Activated CD4-positive, alpha-beta memory T cell treated with anti-CD3 and anti-CD28 coated beads for 36 hours (primary cell): ENCODE measurements around the gene CACNG6. TPM values are rescaled to one million over a fixed set of nuclear protein-coding genes. Genes with fewer than 3 reads are reported as not detected.
"Not testable (repeated sequence)": the region's sequence is repeated elsewhere in the genome, so short reads cannot be mapped to it uniquely, and the experiment has no call there.

ENCODE experiments used
- CTCF ChIA-PET: fragments of 350-600 bp; sonication (Branson Sonifier 250); formaldehyde crosslinking; loops from one replicate; lab custom pipeline; 2021; ENCODE audit warnings: antibody characterized with exemption, inconsistent platforms; lab: Charles Lee
- POLR2A ChIA-PET: fragments of 350-600 bp; sonication (Branson Sonifier 250); formaldehyde crosslinking; loops from one replicate; lab custom pipeline; 2021; ENCODE audit warnings: antibody characterized with exemption; lab: Charles Lee
- DNase-seq: peaks from one replicate; pipeline ENCODE4 v3.0.0-alpha.2; 2020
- H3K27ac Mint-ChIP-seq: one replicate; pipeline ENCODE4 v1.8.0; 2021; ENCODE audit warnings: mixed read lengths
- H3K27me3 Mint-ChIP-seq: one replicate; pipeline ENCODE4 v1.8.0; 2021; ENCODE audit warnings: mixed read lengths
- H3K36me3 Mint-ChIP-seq: one replicate; pipeline ENCODE4 v1.8.0; 2021; ENCODE audit warnings: mixed read lengths
- H3K4me1 Mint-ChIP-seq: one replicate; pipeline ENCODE4 v1.8.0; 2021; ENCODE audit warnings: low read depth, mixed read lengths
- H3K4me3 Mint-ChIP-seq: one replicate; pipeline ENCODE4 v1.8.0; 2021; ENCODE audit warnings: mild to moderate bottlenecking, mixed read lengths
- H3K9me3 Mint-ChIP-seq: one replicate; pipeline ENCODE4 v1.8.0; 2021; ENCODE audit warnings: mixed read lengths
- intact Hi-C: fragments of 100-400 bp; cut with micrococcal nuclease; formaldehyde crosslinking; loops from one replicate; pipeline ENCODE4 v1.15.1; 2023
- total RNA-seq, 2 experiments: library from RNA; stranded (reverse); gene quantifications; one replicate each; pipeline ENCODE4 v1.2.3, GENCODE V29; 2021

CACNG6 gene
- total RNA-seq, 2 experiments from 2014 or later, result not detected

DNA sequence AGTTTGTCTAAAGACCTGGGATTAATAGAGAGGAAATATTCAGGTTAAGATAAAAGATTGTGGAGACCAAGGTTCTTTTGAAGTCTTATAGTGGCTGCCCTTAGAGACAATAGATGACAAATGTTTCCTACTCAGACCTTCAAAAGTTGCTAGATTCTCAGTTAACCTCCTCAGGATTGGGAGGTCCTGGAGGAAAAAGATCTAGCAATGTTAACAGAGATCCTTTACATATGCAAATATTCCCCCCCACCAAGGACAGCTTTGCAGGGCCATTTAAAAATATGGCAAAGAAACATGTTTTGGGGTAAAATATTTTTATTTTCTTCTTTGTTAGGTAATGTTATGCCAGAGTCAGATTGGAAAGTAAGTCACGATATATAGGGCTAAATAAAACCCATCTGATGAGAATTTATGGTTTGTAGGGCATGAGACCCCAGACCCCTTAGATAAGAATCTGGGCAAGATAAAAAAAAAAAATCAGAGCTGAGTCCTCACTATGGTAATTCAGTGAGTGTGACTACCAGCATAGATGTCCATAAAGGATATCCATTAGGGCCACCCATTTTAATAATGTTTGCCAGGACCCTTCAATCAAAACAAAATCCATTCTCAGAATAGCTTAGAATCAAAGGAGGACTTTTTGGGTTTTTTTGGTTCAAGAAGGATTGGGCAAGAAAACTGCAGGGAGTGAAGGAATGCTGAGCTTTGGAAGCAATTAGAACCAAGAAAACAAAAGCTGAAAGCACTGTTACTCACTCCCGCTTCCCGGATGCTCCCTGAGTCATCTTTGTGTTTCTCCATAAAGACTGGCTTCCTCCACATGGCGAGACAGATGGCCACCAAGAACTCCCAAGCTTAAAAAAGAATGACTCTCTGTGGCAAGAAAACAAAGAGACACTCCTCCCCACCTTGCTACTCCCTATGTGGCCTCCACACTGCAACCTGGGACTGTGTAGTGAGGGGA lies 44.1 kb downstream of the CACNG6 start:
- H3K27ac Mint-ChIP-seq, result no peak overlapping the region
- H3K36me3 Mint-ChIP-seq, result no peaks in the 10 kb centered on the region
- POLR2A ChIA-PET, result no interaction called here
- H3K27me3 Mint-ChIP-seq, result peaks cover 10% of the 10 kb centered on the region
- no peaks in the 10 kb centered on the region for H3K9me3 Mint-ChIP-seq
- DNase-seq, result no peak
- intact Hi-C loops, result no loop called here
- H3K4me3 Mint-ChIP-seq, result no peak overlapping the region
- H3K4me1 Mint-ChIP-seq, result no peaks in the 10 kb centered on the region
- CTCF ChIA-PET, result interaction anchor here (0.6 to 1.1 kb wide), 3 partner anchors 11 to 1148 kb away, joined by 3 to 7 read pairs (median 3); no protein-coding TSS in a partner anchor

GRCh38 chr19:54036542-54036941 lies 45.1 kb downstream of the CACNG6 start:
- H3K36me3 Mint-ChIP-seq, H3K9me3 Mint-ChIP-seq, DNase-seq, H3K4me1 Mint-ChIP-seq, H3K4me3 Mint-ChIP-seq, H3K27me3 Mint-ChIP-seq, CTCF ChIA-PET, intact Hi-C loops, H3K27ac Mint-ChIP-seq, POLR2A ChIA-PET: not testable (repeated sequence)

DNA sequence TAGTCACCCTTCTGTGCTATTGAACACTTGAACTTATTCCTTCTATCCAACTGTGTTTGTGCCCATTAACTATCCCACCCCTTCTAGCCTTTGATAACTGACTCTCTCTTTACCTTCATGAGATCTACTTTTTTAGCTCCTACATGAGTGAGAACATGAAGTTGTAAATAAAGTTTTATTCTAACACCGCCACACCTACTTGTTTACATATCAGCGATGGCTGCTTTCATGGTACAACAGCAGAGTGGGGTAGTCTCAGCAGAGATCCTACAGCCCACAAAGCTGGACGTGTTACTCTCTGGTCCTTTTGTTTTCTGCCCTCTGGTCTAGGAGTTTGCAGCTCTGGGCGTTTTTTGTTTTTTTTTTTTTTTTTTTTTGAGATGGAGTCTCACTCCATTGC lies 48.6 kb downstream of the CACNG6 start:
- Mint-ChIP-seq H3K36me3 (no peaks in the 10 kb centered on the region), H3K4me1 (no peaks in the 10 kb centered on the region), H3K9me3 (no peaks in the 10 kb centered on the region), H3K27ac (no peak overlapping the region), H3K27me3 (peaks cover 23% of the 10 kb centered on the region), H3K4me3 (no peak overlapping the region)
- no peak for DNase-seq
- ChIA-PET CTCF (interaction anchor here (4.0 kb wide), 1 partner anchor 10 kb away, joined by 16 read pairs; no protein-coding TSS in a partner anchor), POLR2A (no interaction called here)
- intact Hi-C loops, result no loop called here

DNA sequence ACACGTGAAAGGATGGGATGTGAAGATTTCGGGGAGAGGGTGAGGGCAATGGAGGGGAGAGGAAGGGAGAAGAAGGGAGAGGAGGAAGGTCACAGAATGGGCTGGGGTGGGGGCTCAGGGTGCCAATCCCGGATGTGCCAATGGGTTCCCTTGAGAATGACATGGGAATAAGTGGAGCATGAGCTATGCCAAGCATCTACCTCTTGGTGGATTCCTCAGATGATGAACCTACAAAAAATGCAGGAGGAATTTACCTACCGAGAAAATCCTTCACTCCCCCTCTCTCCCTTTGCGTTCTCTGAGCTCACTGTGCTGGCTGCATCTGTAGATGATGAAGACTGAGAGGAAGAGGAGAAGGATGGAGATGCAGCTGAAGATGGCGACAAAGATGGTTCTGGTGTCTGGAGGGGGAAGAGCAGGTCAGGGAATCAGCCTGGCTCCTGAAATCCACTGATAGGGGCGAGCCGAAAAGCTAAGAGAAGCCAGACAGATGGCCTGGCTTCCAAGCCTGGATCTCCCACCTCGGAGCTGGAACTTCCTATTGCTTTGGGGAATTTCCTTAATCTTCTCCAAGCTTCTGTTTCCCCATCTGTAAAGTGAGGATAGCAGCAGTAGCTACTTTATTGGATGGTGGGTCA lies 50.7 kb downstream of the CACNG6 start:
- Mint-ChIP-seq H3K36me3 (no peaks in the 10 kb centered on the region), H3K4me1 (no peaks in the 10 kb centered on the region), H3K4me3 (no peak overlapping the region), H3K27ac (no peak overlapping the region), H3K9me3 (no peaks in the 10 kb centered on the region), H3K27me3 (peaks cover 25% of the 10 kb centered on the region)
- ChIA-PET POLR2A (no interaction called here), CTCF (interaction anchor here (1.3 kb wide), 1 partner anchor 249 kb away, joined by 6 read pairs; no protein-coding TSS in a partner anchor)
- intact Hi-C loops, result no loop called here
- DNase-seq, result no peak

- Mint-ChIP-seq H3K36me3 (no peaks in the 10 kb centered on the region), H3K4me1 (no peaks in the 10 kb centered on the region), H3K9me3 (no peaks in the 10 kb centered on the region), H3K27me3 (peaks cover 25% of the 10 kb centered on the region), H3K27ac (no peak overlapping the region), H3K4me3 (no peak overlapping the region)
- DNase-seq, result no peak
- CTCF ChIA-PET, result interaction anchor here (0.8 to 1.1 kb wide), 2 partner anchors 13 to 250 kb away, joined by 3 read pairs; no protein-coding TSS in a partner anchor
- POLR2A ChIA-PET, result no interaction called here
- intact Hi-C loops, result no loop called here
Measured at GRCh38 chr19:54042989-54043388, 51.6 kb downstream of the CACNG6 start.

- H3K9me3 Mint-ChIP-seq, result no peaks in the 10 kb centered on the region
- H3K4me3 Mint-ChIP-seq, result no peak overlapping the region
- POLR2A ChIA-PET, result no interaction called here
- H3K4me1 Mint-ChIP-seq, result no peaks in the 10 kb centered on the region
- H3K36me3 Mint-ChIP-seq, result no peaks in the 10 kb centered on the region
- DNase-seq, result no peak
- peaks cover 23% of the 10 kb centered on the region for H3K27me3 Mint-ChIP-seq
- intact Hi-C loops, result no loop called here
- no peak overlapping the region for H3K27ac Mint-ChIP-seq
- CTCF ChIA-PET, result interaction anchor here (1.5 kb wide), 1 partner anchor 16 kb away, joined by 8 read pairs; no protein-coding TSS in a partner anchor
Measured at GRCh38 chr19:54045771-54046170, 54.3 kb downstream of the CACNG6 start.

GRCh38 chr19:54047616-54048015 lies 56.2 kb downstream of the CACNG6 start:
- peaks cover 18% of the 10 kb centered on the region for H3K27me3 Mint-ChIP-seq
- H3K4me3 Mint-ChIP-seq, result no peak overlapping the region
- no peak for DNase-seq
- intact Hi-C loops, result no loop called here
- H3K36me3 Mint-ChIP-seq, result no peaks in the 10 kb centered on the region
- ChIA-PET POLR2A (no interaction called here), CTCF (interaction anchor here (0.6 kb wide), 1 partner anchor 120 kb away, joined by 3 read pairs; no protein-coding TSS in a partner anchor)
- no peak overlapping the region for H3K27ac Mint-ChIP-seq
- H3K9me3 Mint-ChIP-seq, result no peaks in the 10 kb centered on the region
- no peaks in the 10 kb centered on the region for H3K4me1 Mint-ChIP-seq

Other genes starting within 250 kb of the CACNG6 start
- not detected for gene NLRP12, start 167.3 kb upstream of the CACNG6 start, total RNA-seq
- gene MYADM, start 123.8 kb upstream of the CACNG6 start, total RNA-seq, result 10 to 100 TPM; 40.3 to 45.5 TPM
- gene PRKCG, start 109.4 kb upstream of the CACNG6 start, total RNA-seq, result not detected
- gene CACNG7, start 82.4 kb upstream of the CACNG6 start, total RNA-seq, result not detected
- under 1 TPM in 1 of 2 experiments, not detected in 1; 0.02 TPM for gene CACNG8, start 28.7 kb upstream of the CACNG6 start, total RNA-seq
- gene VSTM1, start 72.3 kb downstream of the CACNG6 start, total RNA-seq, result not detected
- not detected for gene TARM1, start 89.7 kb downstream of the CACNG6 start, total RNA-seq
- gene OSCAR, start 109.2 kb downstream of the CACNG6 start, total RNA-seq, result under 1 TPM; 0.29 to 0.59 TPM
- 100 to 1,000 TPM; 106 to 113 TPM for gene NDUFA3, start 111.2 kb downstream of the CACNG6 start, total RNA-seq
- 10 to 100 TPM; 27.1 to 31.6 TPM for gene TFPT, start 124.0 kb downstream of the CACNG6 start, total RNA-seq
- 10 to 100 TPM; 74.4 to 74.6 TPM for gene PRPF31, start 124.1 kb downstream of the CACNG6 start, total RNA-seq
- 10 to 100 TPM; 54.6 to 58.7 TPM for gene CNOT3, start 146.1 kb downstream of the CACNG6 start, total RNA-seq
- gene LENG1, start 168.1 kb downstream of the CACNG6 start, total RNA-seq, result 1 to 10 TPM; 4.7 to 5.3 TPM
- gene TMC4, start 181.5 kb downstream of the CACNG6 start, total RNA-seq, result under 1 TPM; 0.26 to 0.27 TPM
- 100 to 1,000 TPM; 107 to 112 TPM for gene MBOAT7, start 197.9 kb downstream of the CACNG6 start, total RNA-seq
- gene TSEN34, start 199.7 kb downstream of the CACNG6 start, total RNA-seq, result 10 to 100 TPM; 15.5 to 16.3 TPM
- 1,000 to 10,000 TPM; 1,595 to 1,653 TPM for gene RPS9, start 209.2 kb downstream of the CACNG6 start, total RNA-seq
- 1 to 10 TPM in 1 of 2 experiments, under 1 TPM in 1; 0.68 to 1.6 TPM for gene LILRB3, start 231.4 kb downstream of the CACNG6 start, total RNA-seq